Endothelial cell of umbilical vein (primary cell): ENCODE results near the gene RAB44. TPM values are rescaled to one million over a fixed set of nuclear protein-coding genes. Genes with fewer than 3 reads are reported as not detected.

ENCODE experiments used
- BruUV-seq: library from RNA; stranded (reverse); fragments of 400-500 nt; replicated peaks from 2 replicates; lab custom pipeline; 2021; lab: Mats Ljungman, UMichigan
- CTCF ChIA-PET: fragments of 300-600, 350-600 bp; sonication (Branson Sonifier 250); formaldehyde crosslinking; loops from one replicate; lab custom pipeline; 2021; ENCODE audit warnings: antibody characterized with exemption, inconsistent platforms; lab: Charles Lee
- POLR2A ChIA-PET: fragments of 300-600, 350-600 bp; sonication (Branson Sonifier 250); formaldehyde crosslinking; loops from one replicate; lab custom pipeline; 2021; ENCODE audit warnings: antibody characterized with exemption, inconsistent platforms; lab: Charles Lee
- DNase-seq: peaks from one replicate; pipeline ENCODE4 v3.0.0-alpha.2; 2011; ENCODE audit warnings: low read depth, low spot score
- FAIRE-seq: peaks from 2 replicates; lab custom pipeline; 2011; peaks lifted over from hg19 to GRCh38; lab: Jason Lieb, UNC
- H2AFZ ChIP-seq: 2 replicates; pipeline ENCODE4 v1.6.0; 2012; ENCODE audit warnings: low read depth, low read length, control low read depth, inconsistent platforms
- H3K27ac ChIP-seq: 2 replicates; pipeline ENCODE4 v1.5.1; 2011; ENCODE audit warnings: low read depth, mild to moderate bottlenecking, control low read depth, low read length, moderate library complexity; ENCODE audit not compliant: insufficient read depth
- H3K27me3 ChIP-seq, 2 experiments: 2 replicates each; pipeline versions ENCODE4 v1.6.0 to v1.6.1; 2011; ENCODE audit warnings: low read length in 2 of 2, mixed read lengths in 1 of 2; ENCODE audit not compliant: control insufficient read depth in 2 of 2, insufficient read depth in 2 of 2
- H3K36me3 ChIP-seq, 2 experiments: 2 replicates in 1 of 2; 3 replicates in 1 of 2; pipeline ENCODE4 v1.5.1; 2011; ENCODE audit warnings: low read length in 2 of 2, mild to moderate bottlenecking in 1 of 2, moderate library complexity in 1 of 2; ENCODE audit not compliant: control insufficient read depth in 2 of 2, insufficient read depth in 2 of 2; ENCODE audit errors: extremely low read depth in 1 of 2
- H3K4me1 ChIP-seq: 3 replicates; pipeline ENCODE4 v1.5.1; 2011; ENCODE audit warnings: mild to moderate bottlenecking, low read length; ENCODE audit not compliant: control insufficient read depth, insufficient read depth; ENCODE audit errors: extremely low read depth
- H3K4me2 ChIP-seq: 2 replicates; pipeline ENCODE4 v1.6.1; 2011; ENCODE audit warnings: low read length, control low read depth, mixed read lengths; ENCODE audit not compliant: insufficient read depth
- H3K4me3 ChIP-seq, 3 experiments: fragments of 200-600 bp in 1 of 3; sonication (generic), shearing (Covaris generic) in 1 of 3; replicated peaks in 1 of 3; 2 replicates each; pipeline ENCODE4 v1.5.1; 2011 to 2016; ENCODE audit warnings: control low read depth in 3 of 3, low read length in 3 of 3, mild to moderate bottlenecking in 2 of 3, inconsistent platforms in 1 of 3, low read depth in 1 of 3, moderate library complexity in 1 of 3; ENCODE audit not compliant: insufficient read depth in 1 of 3
- H3K79me2 ChIP-seq: 2 replicates; pipeline ENCODE4 v1.6.0; 2012; ENCODE audit warnings: low read length, inconsistent platforms; ENCODE audit not compliant: control insufficient read depth, insufficient read depth
- H3K9ac ChIP-seq: replicated peaks from 2 replicates; pipeline ENCODE3; 2011; ENCODE audit warnings: low read length, control low read depth; ENCODE audit not compliant: insufficient read depth; ENCODE audit errors: extremely low read depth
- H3K9me1 ChIP-seq: replicated peaks from 3 replicates; pipeline ENCODE4 v1.6.0; 2011; ENCODE audit warnings: mild to moderate bottlenecking, low read length; ENCODE audit not compliant: control insufficient read depth, insufficient read depth; ENCODE audit errors: extremely low read depth
- H3K9me3 ChIP-seq: replicated peaks from 2 replicates; pipeline ENCODE4 v1.5.1; 2012; ENCODE audit warnings: low read length, inconsistent platforms; ENCODE audit not compliant: control insufficient read depth, insufficient read depth
- H4K20me1 ChIP-seq: replicated peaks from 2 replicates; pipeline ENCODE3; 2011; ENCODE audit warnings: mild to moderate bottlenecking, low read length; ENCODE audit not compliant: control insufficient read depth, insufficient read depth; ENCODE audit errors: extremely low read depth
- EZH2 ChIP-seq: IDR thresholded peaks from 2 replicates; pipeline ENCODE4 v1.6.1; 2012; ENCODE audit warnings: borderline replicate concordance, low read depth, mild to moderate bottlenecking, moderate library complexity, low read length, inconsistent platforms; ENCODE audit not compliant: severe bottlenecking
- FOS ChIP-seq: IDR thresholded peaks from 2 replicates; pipeline ENCODE4 v1.6.1; 2011; ENCODE audit warnings: mild to moderate bottlenecking, low read length, moderate library complexity, borderline replicate concordance; ENCODE audit not compliant: insufficient read depth
- GATA2 ChIP-seq: IDR thresholded peaks from 2 replicates; pipeline ENCODE4 v1.7.0; 2011; ENCODE audit warnings: low read depth, mild to moderate bottlenecking, moderate library complexity, mixed read lengths, low read length; ENCODE audit not compliant: insufficient read length, insufficient read depth
- JUN ChIP-seq: IDR thresholded peaks from 2 replicates; pipeline ENCODE4 v1.6.1; 2011; ENCODE audit warnings: borderline replicate concordance, low read depth; ENCODE audit not compliant: insufficient read length, insufficient read depth
- MYC ChIP-seq: IDR thresholded peaks from one replicate; pipeline ENCODE4 v1.6.1; 2011; ENCODE audit warnings: mild to moderate bottlenecking, low read depth, low read length
- POLR2A ChIP-seq: IDR thresholded peaks from 2 replicates; pipeline ENCODE4 v1.6.1; 2012; ENCODE audit warnings: low read depth, mild to moderate bottlenecking, control low read depth, low read length
- POLR2AphosphoS5 ChIP-seq: IDR thresholded peaks from 2 replicates; pipeline ENCODE4 v1.6.1; 2012; ENCODE audit warnings: low read depth, mild to moderate bottlenecking, control low read depth, low read length, moderate library complexity; ENCODE audit not compliant: insufficient read depth
- dilution Hi-C: fragments of 300-500 bp; cut with MboI; formaldehyde crosslinking; loops from one replicate; pipeline ENCODE4 v1.15.0; 2019; ENCODE audit warnings: low sequenced_read_pairs; ENCODE audit not compliant: extremely low pct_ligation_motif_present
- intact Hi-C: fragments of 100-400 bp; cut with micrococcal nuclease; formaldehyde crosslinking; loops from one replicate; pipeline ENCODE4 v1.10.0; 2022
- polyA plus RNA-seq, 4 experiments: library from polyadenylated mRNA; depleted of rRNA in 3 of 4; stranded (reverse) in 3 of 4; unstranded in 1 of 4; fragments of >200 nt; gene quantifications; 2 replicates each; pipeline versions ENCODE4 v1.2.1 to v1.2.3, GENCODE V29; 2011 to 2012; ENCODE audit warnings: missing spikeins in 1 of 4
- total RNA-seq: library from RNA; stranded (reverse); gene quantifications from 2 replicates; pipeline ENCODE4 v1.2.3, GENCODE V29; 2021
- TF ChIP-seq, protein P1 (sequence below): IDR thresholded peaks from 2 replicates; pipeline ENCODE4 v1.6.1; 2011; ENCODE audit not compliant: insufficient read depth, insufficient read length
- TF ChIP-seq, protein P2 (sequence below), 2 donors: IDR thresholded peaks; 1 replicate in 1 of 2; 2 replicates in 1 of 2; pipeline ENCODE4 v1.5.1; 2011; ENCODE audit warnings: low read length in 2 of 2, mild to moderate bottlenecking in 2 of 2, moderate library complexity in 2 of 2, control low read depth in 1 of 2, inconsistent platforms in 1 of 2, low read depth in 1 of 2; ENCODE audit not compliant: insufficient read depth in 1 of 2; ENCODE audit errors: extremely low read depth in 1 of 2

RAB44 gene
- total and polyA plus RNA-seq, 2 donors (not counting 3 experiments of a cell fraction or from before 2014, with no cell fraction given), result 0.03 to 0.11 TPM

DNA sequence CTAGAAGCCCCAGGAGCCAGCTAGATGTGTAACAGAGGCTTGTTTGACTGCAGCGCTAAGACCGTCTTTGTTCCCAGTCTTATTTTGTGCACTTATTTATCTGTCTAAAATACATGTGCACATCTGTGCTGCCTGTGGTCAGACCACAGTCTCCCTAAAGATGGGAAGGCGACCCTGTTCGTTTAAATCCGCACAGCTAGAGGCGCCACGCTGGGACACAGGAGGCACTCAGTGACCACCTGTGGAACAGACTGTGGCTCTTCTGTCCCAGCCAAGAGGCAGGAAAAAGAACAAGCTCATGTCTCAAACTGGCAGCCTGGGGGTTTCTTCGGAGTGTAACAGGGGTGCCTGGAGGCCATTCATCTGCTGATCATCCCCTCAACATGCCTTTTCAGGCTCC lies 74.8 kb downstream of the RAB44 start:
- Histone ChIP-seq H3K9ac (no peak overlapping the region), H3K4me2 (no peak overlapping the region), H3K4me3 (no peak overlapping the region), H3K9me3 (no peaks in the 10 kb centered on the region), H3K79me2 (no peaks in the 10 kb centered on the region), H4K20me1 (no peaks in the 10 kb centered on the region), H3K4me1 (peaks cover 19% of the 10 kb centered on the region), H3K27me3 (no peaks in the 10 kb centered on the region), H3K27ac (no peak overlapping the region), H3K36me3 (peaks cover 0 to 10% of the 10 kb centered on the region in 2 experiments), H2AFZ (no peak overlapping the region), H3K9me1 (no peaks in the 10 kb centered on the region)
- POLR2A ChIA-PET, result no interaction called here
- DNase-seq, result no peak
- CTCF ChIA-PET, result interaction anchor here (0.8 to 26.6 kb wide), 6 partner anchors 12 to 246 kb away, joined by 3 to 552 read pairs (median 4); no protein-coding TSS in a partner anchor
- intact Hi-C loops (no loop called here), dilution Hi-C loops (no loop called here)
- TF ChIP-seq EZH2 (no peak), POLR2AphosphoS5 (no peak), FOS (no peak), POLR2A (no peak), JUN (no peak), MYC (no peak), GATA2 (no peak)
- TF ChIP-seq, protein P1, sequence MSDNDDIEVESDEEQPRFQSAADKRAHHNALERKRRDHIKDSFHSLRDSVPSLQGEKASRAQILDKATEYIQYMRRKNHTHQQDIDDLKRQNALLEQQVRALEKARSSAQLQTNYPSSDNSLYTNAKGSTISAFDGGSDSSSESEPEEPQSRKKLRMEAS, result no peak
- TF ChIP-seq, protein P2, sequence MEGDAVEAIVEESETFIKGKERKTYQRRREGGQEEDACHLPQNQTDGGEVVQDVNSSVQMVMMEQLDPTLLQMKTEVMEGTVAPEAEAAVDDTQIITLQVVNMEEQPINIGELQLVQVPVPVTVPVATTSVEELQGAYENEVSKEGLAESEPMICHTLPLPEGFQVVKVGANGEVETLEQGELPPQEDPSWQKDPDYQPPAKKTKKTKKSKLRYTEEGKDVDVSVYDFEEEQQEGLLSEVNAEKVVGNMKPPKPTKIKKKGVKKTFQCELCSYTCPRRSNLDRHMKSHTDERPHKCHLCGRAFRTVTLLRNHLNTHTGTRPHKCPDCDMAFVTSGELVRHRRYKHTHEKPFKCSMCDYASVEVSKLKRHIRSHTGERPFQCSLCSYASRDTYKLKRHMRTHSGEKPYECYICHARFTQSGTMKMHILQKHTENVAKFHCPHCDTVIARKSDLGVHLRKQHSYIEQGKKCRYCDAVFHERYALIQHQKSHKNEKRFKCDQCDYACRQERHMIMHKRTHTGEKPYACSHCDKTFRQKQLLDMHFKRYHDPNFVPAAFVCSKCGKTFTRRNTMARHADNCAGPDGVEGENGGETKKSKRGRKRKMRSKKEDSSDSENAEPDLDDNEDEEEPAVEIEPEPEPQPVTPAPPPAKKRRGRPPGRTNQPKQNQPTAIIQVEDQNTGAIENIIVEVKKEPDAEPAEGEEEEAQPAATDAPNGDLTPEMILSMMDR (IDR thresholded peaks at IDR 0.05; ENCODE audit: extremely low read depth in 1 of 2, insufficient read depth in 1 of 2, low read depth in 1 of 2, low read length in 2 of 2), result no peak
- no peak for FAIRE-seq
- no TSS peak for BruUV-seq
